ENCODE data around the gene HSPA9. TPM values are rescaled to one million over a fixed set of nuclear protein-coding genes. Genes with fewer than 3 reads are reported as not detected.

Gene HSPA9
- total and polyA plus RNA-seq, 10 of the 15 experiments (the other 5 are each of a cell fraction or from before 2014, with no cell fraction given): 145 to 455 (median 343) TPM

DNA sequence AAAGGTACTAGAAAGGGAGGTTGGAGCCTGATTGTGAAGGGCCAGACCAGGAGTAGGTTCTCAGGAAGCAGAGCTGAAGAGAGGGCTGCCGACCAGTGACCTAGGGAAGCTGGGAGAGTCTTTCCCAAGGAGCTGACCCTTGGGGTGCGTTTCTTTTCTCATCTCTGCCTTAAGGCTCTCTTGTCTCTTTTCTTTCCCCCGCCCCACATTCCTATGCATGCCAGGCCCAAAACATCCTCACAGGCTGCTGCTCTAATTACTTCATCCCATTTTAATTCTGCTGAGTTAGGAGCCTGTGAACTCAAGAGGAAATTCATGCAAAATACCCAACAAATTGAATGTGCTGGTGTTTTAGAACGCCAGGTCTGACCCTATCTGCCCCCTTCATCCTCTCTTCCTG is 46.9 kb upstream of the HSPA9 start:
- H3K36me3 ChIP-seq (ENCODE audit: control insufficient read depth in 2 of 2, insufficient read depth in 2 of 2, low read length in 1 of 2): no peaks in the 10 kb centered on the region
- no peaks in the 10 kb centered on the region for H3K79me2 ChIP-seq (ENCODE audit: control insufficient read depth, insufficient read depth, low read length)
- intact Hi-C loops (cut with micrococcal nuclease; ENCODE audit: unreplicated experiment) (no loop called here), in situ Hi-C loops (cut with MboI) (no loop called here)
- no peaks in the 10 kb centered on the region for H3K9me3 ChIP-seq (replicated peaks; ENCODE audit: control insufficient read depth, insufficient read depth, low read length)
- no peak for DNase-seq (ENCODE audit: low read depth, low spot score)
- ChIA-PET POLR2A (no interaction called here), CTCF (interaction anchor here (1.1 kb wide), 1 partner anchor 12 kb away, joined by 3 read pairs; no protein-coding TSS in a partner anchor), RAD21 (ENCODE audit: unreplicated experiment) (no interaction called here), SMC1A (ENCODE audit: uncharacterized antibody, unreplicated experiment) (interaction anchor here (1.1 kb wide), 1 partner anchor 16 kb away, joined by 4 read pairs; no protein-coding TSS in a partner anchor)
- peak overlapping the region; percentile 4; the same call in 1 of the 2 replicates for H2AFZ ChIP-seq (ENCODE audit: control insufficient read depth, low read depth, low read length)
- no peaks in the 10 kb centered on the region for H4K20me1 ChIP-seq (ENCODE audit: control insufficient read depth, insufficient read depth)
- no peak overlapping the region for H3K9ac ChIP-seq (ENCODE audit: control insufficient read depth, insufficient read depth, low read length)
- FAIRE-seq: no peak
- 62% methylated on average over 4 of the region's 4 CpGs for WGBS (ENCODE audit: insufficient coverage, insufficient replicate concordance, low lambda C conversion rate, missing lambda C conversion rate)
- no peaks in the 10 kb centered on the region for H3K27me3 ChIP-seq (replicated peaks in 1 of 2; ENCODE audit: control insufficient read depth in 2 of 2, insufficient read depth in 2 of 2, low read length in 1 of 2)
- ATAC-seq: no peak
- no peak overlapping the region for H3K27ac ChIP-seq (ENCODE audit: control insufficient read depth, insufficient read depth)
- TF ChIP-seq WRNIP1 (IDR thresholded peaks at IDR 0.05; ENCODE audit: borderline replicate concordance, low read depth, low read length): no peak
- no peak overlapping the region for H3K4me3 ChIP-seq
- BruUV-seq (replicated peaks): no TSS peak
- H3K4me1 ChIP-seq (ENCODE audit: control insufficient read depth, insufficient read depth, low read length): no peaks in the 10 kb centered on the region
- H3K4me2 ChIP-seq (ENCODE audit: control insufficient read depth, insufficient read depth): no peak overlapping the region

DNA sequence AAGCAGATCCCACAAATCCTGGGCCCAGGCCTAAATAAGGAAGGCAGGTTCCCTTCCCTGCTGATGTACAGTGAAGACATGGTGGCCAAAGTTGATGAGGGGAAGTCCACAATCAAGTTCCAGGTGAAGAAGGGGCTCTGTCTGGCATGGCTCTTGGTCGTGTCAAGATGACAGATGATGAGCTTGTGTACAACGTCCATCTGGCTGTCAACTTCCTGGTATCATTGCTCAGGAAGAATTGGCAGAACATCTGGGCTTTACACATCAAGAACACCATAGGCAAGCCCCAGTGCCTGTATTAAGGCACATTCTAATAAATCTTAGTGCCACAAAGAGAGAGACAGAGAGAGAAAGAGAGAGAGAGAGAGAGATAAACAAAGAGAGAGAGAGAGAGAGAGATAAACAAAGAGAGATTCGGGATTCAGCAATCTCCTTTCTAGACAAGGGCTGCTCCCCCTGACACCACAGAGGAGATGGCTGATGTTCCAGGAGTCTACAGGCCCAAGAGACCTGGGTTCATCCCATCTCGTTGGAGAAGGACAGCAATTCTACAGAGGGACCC is 45.5 kb upstream of the HSPA9 start:
- WGBS (ENCODE audit: insufficient coverage, insufficient replicate concordance, low lambda C conversion rate, missing lambda C conversion rate): 32% methylated on average over 4 of the region's 4 CpGs
- Histone ChIP-seq H3K4me1 (ENCODE audit: control insufficient read depth, insufficient read depth, low read length) (no peaks in the 10 kb centered on the region), H2AFZ (ENCODE audit: control insufficient read depth, low read depth, low read length) (no peak overlapping the region), H3K36me3 (ENCODE audit: control insufficient read depth in 2 of 2, insufficient read depth in 2 of 2, low read length in 1 of 2) (no peaks in the 10 kb centered on the region), H3K9me3 (replicated peaks; ENCODE audit: control insufficient read depth, insufficient read depth, low read length) (no peaks in the 10 kb centered on the region), H3K4me3 (no peak overlapping the region), H4K20me1 (ENCODE audit: control insufficient read depth, insufficient read depth) (no peaks in the 10 kb centered on the region), H3K27me3 (replicated peaks in 1 of 2; ENCODE audit: control insufficient read depth in 2 of 2, insufficient read depth in 2 of 2, low read length in 1 of 2) (no peaks in the 10 kb centered on the region), H3K27ac (ENCODE audit: control insufficient read depth, insufficient read depth) (no peak overlapping the region), H3K9ac (ENCODE audit: control insufficient read depth, insufficient read depth, low read length) (no peak overlapping the region), H3K79me2 (ENCODE audit: control insufficient read depth, insufficient read depth, low read length) (no peaks in the 10 kb centered on the region), H3K4me2 (ENCODE audit: control insufficient read depth, insufficient read depth) (no peak overlapping the region)
- CTCF ChIA-PET: no interaction called here
- FAIRE-seq (no peak), ATAC-seq (no peak), DNase-seq (ENCODE audit: low read depth, low spot score) (no peak)
- no TSS peak for BruUV-seq (replicated peaks)
- in situ Hi-C loops (cut with MboI) (no loop called here), intact Hi-C loops (cut with micrococcal nuclease; ENCODE audit: unreplicated experiment) (no loop called here)
- POLR2A ChIA-PET: interaction anchor here (1.5 kb wide), 1 partner anchor 10 kb away, joined by 4 read pairs; no protein-coding TSS in a partner anchor
- RAD21 ChIA-PET (ENCODE audit: unreplicated experiment): interaction anchor here (0.6 to 1.9 kb wide), 2 partner anchors 41 to 168 kb away, joined by 4 read pairs; no protein-coding TSS in a partner anchor
- SMC1A ChIA-PET (ENCODE audit: uncharacterized antibody, unreplicated experiment): no interaction called here
- TF ChIP-seq, protein P1, sequence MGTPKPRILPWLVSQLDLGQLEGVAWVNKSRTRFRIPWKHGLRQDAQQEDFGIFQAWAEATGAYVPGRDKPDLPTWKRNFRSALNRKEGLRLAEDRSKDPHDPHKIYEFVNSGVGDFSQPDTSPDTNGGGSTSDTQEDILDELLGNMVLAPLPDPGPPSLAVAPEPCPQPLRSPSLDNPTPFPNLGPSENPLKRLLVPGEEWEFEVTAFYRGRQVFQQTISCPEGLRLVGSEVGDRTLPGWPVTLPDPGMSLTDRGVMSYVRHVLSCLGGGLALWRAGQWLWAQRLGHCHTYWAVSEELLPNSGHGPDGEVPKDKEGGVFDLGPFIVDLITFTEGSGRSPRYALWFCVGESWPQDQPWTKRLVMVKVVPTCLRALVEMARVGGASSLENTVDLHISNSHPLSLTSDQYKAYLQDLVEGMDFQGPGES (IDR thresholded peaks at IDR 0.05): no peak
- TF ChIP-seq TCF12 (IDR thresholded peaks at IDR 0.05; ENCODE audit: low read depth, low read length) (no peak), FOXM1 (IDR thresholded peaks at IDR 0.05; ENCODE audit: low read depth, low read length) (no peak), NRF1 (conservative IDR thresholded peaks at IDR 0.05; ENCODE audit: low read depth, low read length) (no peak), SUPT20H (IDR thresholded peaks at IDR 0.05; ENCODE audit: borderline replicate concordance, control insufficient read depth, low read depth, low read length) (no peak), IKZF2 (IDR thresholded peaks at IDR 0.05) (no peak), RCOR1 (conservative IDR thresholded peaks at IDR 0.05; ENCODE audit: low read depth, low read length) (no peak), RFX5 (IDR thresholded peaks at IDR 0.05; ENCODE audit: low read depth, low read length) (no peak), BACH1 (IDR thresholded peaks at IDR 0.05; ENCODE audit: borderline replicate concordance) (no peak), PAX8 (IDR thresholded peaks at IDR 0.05) (no peak), CHD4 (IDR thresholded peaks at IDR 0.05) (no peak)
- TF ChIP-seq, protein P2, sequence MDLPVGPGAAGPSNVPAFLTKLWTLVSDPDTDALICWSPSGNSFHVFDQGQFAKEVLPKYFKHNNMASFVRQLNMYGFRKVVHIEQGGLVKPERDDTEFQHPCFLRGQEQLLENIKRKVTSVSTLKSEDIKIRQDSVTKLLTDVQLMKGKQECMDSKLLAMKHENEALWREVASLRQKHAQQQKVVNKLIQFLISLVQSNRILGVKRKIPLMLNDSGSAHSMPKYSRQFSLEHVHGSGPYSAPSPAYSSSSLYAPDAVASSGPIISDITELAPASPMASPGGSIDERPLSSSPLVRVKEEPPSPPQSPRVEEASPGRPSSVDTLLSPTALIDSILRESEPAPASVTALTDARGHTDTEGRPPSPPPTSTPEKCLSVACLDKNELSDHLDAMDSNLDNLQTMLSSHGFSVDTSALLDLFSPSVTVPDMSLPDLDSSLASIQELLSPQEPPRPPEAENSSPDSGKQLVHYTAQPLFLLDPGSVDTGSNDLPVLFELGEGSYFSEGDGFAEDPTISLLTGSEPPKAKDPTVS (IDR thresholded peaks at IDR 0.05; ENCODE audit: low read depth, low read length): no peak
- TF ChIP-seq, protein P3, sequence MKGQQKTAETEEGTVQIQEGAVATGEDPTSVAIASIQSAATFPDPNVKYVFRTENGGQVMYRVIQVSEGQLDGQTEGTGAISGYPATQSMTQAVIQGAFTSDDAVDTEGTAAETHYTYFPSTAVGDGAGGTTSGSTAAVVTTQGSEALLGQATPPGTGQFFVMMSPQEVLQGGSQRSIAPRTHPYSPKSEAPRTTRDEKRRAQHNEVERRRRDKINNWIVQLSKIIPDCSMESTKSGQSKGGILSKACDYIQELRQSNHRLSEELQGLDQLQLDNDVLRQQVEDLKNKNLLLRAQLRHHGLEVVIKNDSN (IDR thresholded peaks at IDR 0.05; ENCODE audit: borderline replicate concordance, extremely low read length, insufficient read depth, low read depth, low read length): no peak
